BJ (cell line): ENCODE results near the gene DYNC1H1. TPM values are rescaled to one million over a fixed set of nuclear protein-coding genes. Genes with fewer than 3 reads are reported as not detected.

ENCODE experiments used
- CTCF ChIA-PET: fragments of 350-600 bp; formaldehyde crosslinking; extraction: SDS; loops from one replicate; lab custom pipeline; 2021; ENCODE audit warnings: antibody characterized with exemption, inconsistent platforms; lab: Yijun Ruan, JAX
- POLR2A ChIA-PET: fragments of 300-600 bp; sonication (Branson Sonifier 250); formaldehyde crosslinking; extraction: SDS; loops from one replicate; lab custom pipeline; 2021; ENCODE audit warnings: antibody characterized with exemption; lab: Charles Lee
- DNase-seq: peaks from one replicate; pipeline ENCODE4 v3.0.0-alpha.2; 2011; ENCODE audit warnings: low read depth
- H3K27me3 ChIP-seq: 2 replicates; pipeline ENCODE4 v1.6.0; 2011; ENCODE audit warnings: low read length; ENCODE audit not compliant: control insufficient read depth, insufficient read depth
- H3K36me3 ChIP-seq: 2 replicates; pipeline ENCODE4 v1.5.1; 2011; ENCODE audit warnings: low read length; ENCODE audit not compliant: control insufficient read depth, insufficient read depth
- H3K4me3 ChIP-seq: 2 replicates; pipeline ENCODE4 v1.5.1; 2011; ENCODE audit warnings: low read depth, mild to moderate bottlenecking, control low read depth, low read length
- polyA plus RNA-seq: library from polyadenylated mRNA; depleted of rRNA; stranded (reverse); fragments of >200 nt; gene quantifications from 2 replicates; pipeline ENCODE4 v1.2.3, GENCODE V29; 2011
- TF ChIP-seq, protein P1 (sequence below): IDR thresholded peaks from 2 replicates; pipeline ENCODE4 v1.5.1; 2011; ENCODE audit warnings: low read depth, mild to moderate bottlenecking, control low read depth, inconsistent platforms, low read length, moderate library complexity; ENCODE audit not compliant: insufficient read depth

Gene DYNC1H1
- polyA plus RNA-seq, 1 experiment, result 139 TPM

DNA sequence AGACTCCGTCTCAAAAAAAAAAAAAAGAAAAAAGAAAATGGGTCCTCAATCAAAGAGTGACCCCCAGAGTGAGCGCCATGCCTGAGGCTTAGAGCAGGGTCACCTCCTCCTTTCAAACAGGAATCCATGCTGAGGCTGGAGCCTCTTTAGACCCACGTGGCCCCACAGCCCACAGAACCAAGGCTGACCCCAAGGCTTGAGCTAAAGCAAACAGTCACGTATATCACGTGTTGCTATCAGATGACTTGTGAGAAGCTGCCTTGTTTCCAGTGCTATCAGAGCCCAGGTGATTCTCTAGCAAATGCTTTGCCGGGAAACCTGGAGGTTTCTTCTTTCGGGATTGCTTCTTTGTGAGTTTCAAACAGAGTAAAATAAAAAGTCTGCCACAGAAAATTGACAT lies 31.7 kb upstream of the DYNC1H1 start:
- no peak for DNase-seq
- CTCF ChIA-PET, result no interaction called here
- TF ChIP-seq, protein P1, sequence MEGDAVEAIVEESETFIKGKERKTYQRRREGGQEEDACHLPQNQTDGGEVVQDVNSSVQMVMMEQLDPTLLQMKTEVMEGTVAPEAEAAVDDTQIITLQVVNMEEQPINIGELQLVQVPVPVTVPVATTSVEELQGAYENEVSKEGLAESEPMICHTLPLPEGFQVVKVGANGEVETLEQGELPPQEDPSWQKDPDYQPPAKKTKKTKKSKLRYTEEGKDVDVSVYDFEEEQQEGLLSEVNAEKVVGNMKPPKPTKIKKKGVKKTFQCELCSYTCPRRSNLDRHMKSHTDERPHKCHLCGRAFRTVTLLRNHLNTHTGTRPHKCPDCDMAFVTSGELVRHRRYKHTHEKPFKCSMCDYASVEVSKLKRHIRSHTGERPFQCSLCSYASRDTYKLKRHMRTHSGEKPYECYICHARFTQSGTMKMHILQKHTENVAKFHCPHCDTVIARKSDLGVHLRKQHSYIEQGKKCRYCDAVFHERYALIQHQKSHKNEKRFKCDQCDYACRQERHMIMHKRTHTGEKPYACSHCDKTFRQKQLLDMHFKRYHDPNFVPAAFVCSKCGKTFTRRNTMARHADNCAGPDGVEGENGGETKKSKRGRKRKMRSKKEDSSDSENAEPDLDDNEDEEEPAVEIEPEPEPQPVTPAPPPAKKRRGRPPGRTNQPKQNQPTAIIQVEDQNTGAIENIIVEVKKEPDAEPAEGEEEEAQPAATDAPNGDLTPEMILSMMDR, result no peak

DNA sequence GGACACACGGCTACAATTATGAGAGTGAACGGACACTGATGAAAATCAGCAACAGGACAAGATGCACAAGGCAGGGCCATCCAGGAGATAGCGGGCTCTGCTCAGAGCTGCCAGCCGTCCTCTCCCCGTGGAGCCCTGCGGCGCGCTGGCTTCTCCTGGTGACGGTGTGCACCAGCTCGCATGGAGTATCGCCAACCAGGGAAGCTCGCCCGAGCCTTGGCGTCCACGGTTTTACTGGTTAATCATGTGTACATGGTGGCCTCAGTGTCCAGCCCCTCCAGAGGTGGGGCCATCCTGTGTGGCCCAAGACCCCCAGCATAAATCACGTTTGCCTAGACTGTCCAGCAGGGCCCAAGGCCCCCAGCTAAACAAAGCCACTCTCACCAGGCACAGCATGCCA lies 31.2 kb upstream of the DYNC1H1 start:
- H3K36me3 ChIP-seq, result no peaks in the 10 kb centered on the region
- no peak overlapping the region for H3K4me3 ChIP-seq
- TF ChIP-seq, protein P1, result no peak
- DNase-seq, result no peak
- ChIA-PET POLR2A (no interaction called here), CTCF (interaction anchor here (1.1 kb wide), 1 partner anchor 14 kb away, joined by 5 read pairs; no protein-coding TSS in a partner anchor)
- no peaks in the 10 kb centered on the region for H3K27me3 ChIP-seq

More for the DNA sequence above, 31.7 kb upstream of the DYNC1H1 start:
- POLR2A ChIA-PET, result no interaction called here
- Histone ChIP-seq H3K27me3 (no peaks in the 10 kb centered on the region), H3K4me3 (no peak overlapping the region), H3K36me3 (no peaks in the 10 kb centered on the region)

DNA sequence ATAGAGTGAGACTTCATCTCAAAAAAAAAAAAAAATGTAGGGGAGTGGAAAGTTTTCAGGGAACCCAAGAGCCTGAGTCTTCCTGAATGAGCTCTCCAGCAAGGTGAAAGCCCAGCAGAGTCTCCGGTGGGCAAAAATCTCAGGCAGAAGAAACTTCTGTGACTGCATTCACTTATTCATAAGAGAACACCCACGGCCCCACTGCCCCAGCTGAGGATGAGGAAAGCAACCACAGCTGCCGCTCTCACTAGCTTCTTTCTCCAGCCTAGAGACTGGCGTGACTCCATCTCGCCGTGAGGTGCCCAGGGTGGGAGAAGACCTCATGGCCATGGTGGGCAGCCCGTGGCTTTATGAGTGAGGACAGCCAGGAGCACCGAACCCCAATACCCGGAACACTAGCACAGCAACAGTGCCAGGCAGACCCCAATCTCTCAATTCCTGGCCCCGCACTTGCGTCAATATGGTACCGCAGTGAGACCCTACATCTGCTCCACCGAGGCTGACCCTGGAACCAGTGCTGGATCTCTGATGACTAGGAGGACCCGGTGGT lies 29.7 kb upstream of the DYNC1H1 start:
- H3K36me3 ChIP-seq, result no peaks in the 10 kb centered on the region
- no peak for DNase-seq
- POLR2A ChIA-PET, result no interaction called here
- no peak overlapping the region for H3K4me3 ChIP-seq
- H3K27me3 ChIP-seq, result peaks cover 2% of the 10 kb centered on the region; the same call in 1 of the 2 replicates
- CTCF ChIA-PET, result no interaction called here
- TF ChIP-seq, protein P1, result no peak

DNA sequence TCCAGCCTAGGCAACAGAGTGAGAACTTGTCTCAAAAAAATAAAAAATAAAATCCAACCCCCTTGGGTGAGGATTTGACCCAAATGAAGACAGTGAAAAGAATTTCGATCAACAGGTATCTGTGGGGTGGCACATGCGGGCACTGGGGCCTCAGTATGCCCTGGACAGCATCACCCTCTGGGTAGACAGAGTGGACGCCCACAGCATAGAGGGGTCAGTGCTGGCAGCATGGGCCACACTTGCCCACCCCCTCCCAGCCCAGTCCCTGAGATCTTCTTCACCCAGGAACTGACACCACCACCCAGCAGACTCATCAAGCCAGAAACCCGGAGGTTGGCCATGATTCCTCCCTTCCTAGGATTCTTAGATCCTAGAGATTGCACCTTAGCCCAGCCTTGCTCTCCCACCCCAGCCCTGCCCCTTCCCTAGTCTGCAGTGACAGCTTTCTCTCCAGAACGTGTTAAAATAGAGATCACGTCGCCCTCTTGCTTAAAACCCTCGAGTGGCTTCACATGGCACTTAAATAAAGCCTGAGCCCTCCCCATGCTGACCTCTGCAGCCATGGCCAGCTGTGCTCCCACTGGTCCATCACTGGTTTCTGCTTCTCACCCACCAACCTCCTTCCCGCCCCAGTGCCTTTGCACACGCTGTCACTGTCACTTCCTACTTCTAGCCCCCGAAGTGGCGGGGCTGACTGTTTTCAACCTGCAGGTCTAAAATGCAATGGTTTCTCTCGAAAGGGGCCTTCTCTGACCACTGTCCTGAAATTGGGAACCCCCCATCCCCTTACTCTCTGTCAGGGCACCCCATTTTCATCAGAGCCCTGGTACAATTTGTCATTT lies 26.2 kb upstream of the DYNC1H1 start:
- POLR2A ChIA-PET, result no interaction called here
- CTCF ChIA-PET, result interaction anchor here (0.9 kb wide), 1 partner anchor 231 kb away, joined by 3 read pairs; no protein-coding TSS in a partner anchor
- Histone ChIP-seq H3K27me3 (peaks cover 4% of the 10 kb centered on the region; the same call in 1 of the 2 replicates), H3K4me3 (no peak overlapping the region), H3K36me3 (no peaks in the 10 kb centered on the region)
- DNase-seq, result no peak
- TF ChIP-seq, protein P1, result no peak

DNA sequence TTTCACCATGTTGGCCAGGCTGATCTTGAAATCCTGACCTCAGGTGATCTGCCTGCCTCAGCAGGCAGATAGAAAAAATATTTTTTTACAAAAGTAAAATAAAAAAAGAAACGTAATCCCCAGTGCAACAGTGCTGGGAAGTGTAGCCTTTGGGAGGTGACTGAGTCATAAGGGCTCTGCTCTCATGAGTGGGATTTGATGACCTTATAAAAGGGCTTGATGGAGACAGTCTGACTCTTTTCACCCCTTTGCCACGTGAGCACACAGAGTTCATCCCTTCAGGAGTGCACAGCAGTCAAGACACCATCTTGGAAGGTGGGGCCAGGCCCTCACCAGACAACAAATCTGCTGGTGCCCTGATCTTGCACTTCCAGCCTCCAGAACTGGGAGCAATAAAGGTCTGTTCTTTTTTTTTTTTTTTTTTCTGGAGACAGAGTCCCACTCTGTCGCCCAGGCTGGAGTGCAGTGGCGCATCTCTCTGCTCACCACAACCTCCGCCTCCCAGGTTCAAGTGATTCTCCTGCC lies 24.7 kb upstream of the DYNC1H1 start:
- peaks cover 7% of the 10 kb centered on the region; the same call in 1 of the 2 replicates for H3K27me3 ChIP-seq
- POLR2A ChIA-PET, result interaction anchor here (0.7 kb wide), 1 partner anchor 8 kb away, joined by 3 read pairs; no protein-coding TSS in a partner anchor
- no peaks in the 10 kb centered on the region for H3K36me3 ChIP-seq
- H3K4me3 ChIP-seq, result no peak overlapping the region
- DNase-seq, result no peak
- CTCF ChIA-PET, result no interaction called here
- TF ChIP-seq, protein P1, result no peak
